GM12878 (cell line): ENCODE results near the gene TTC39B. TPM values are rescaled to one million over a fixed set of nuclear protein-coding genes. Genes with fewer than 3 reads are reported as not detected.

Experiments
- ATAC-seq: fragments of 200-7000 bp; cut with Tn5 transposase; 3 replicates; pipeline ENCODE4 v1.9.1; 2020; ENCODE audit warnings: mild to moderate bottlenecking, moderate library complexity
- BruUV-seq: library from RNA; stranded (reverse); fragments of 400-500 nt; replicated peaks from 2 replicates; lab custom pipeline; 2021; lab: Mats Ljungman, UMichigan
- CTCF ChIA-PET: fragments of 300-600 bp; sonication (Branson Sonifier 250); formaldehyde crosslinking; extraction: SDS; loops from one replicate; lab custom pipeline; 2021; ENCODE audit warnings: inconsistent platforms; lab: Yijun Ruan, JAX
- POLR2A ChIA-PET: fragments of 350-600 bp; formaldehyde crosslinking; extraction: SDS; loops from one replicate; lab custom pipeline; 2021; ENCODE audit warnings: inconsistent platforms; lab: Charles Lee
- RAD21 ChIA-PET: fragments of 300-600 bp; sonication (Branson Sonifier 250); formaldehyde crosslinking; loops from one replicate; lab custom pipeline; 2023; ENCODE audit warnings: antibody characterized with exemption; ENCODE audit not compliant: unreplicated experiment; lab: Charles Lee
- SMC1A ChIA-PET: fragments of 300-600 bp; sonication (Branson Sonifier 250); formaldehyde crosslinking; loops from one replicate; lab custom pipeline; 2023; ENCODE audit not compliant: unreplicated experiment, uncharacterized antibody; lab: Charles Lee
- DNase-seq: peaks from one replicate; pipeline ENCODE4 v3.0.0-alpha.2; 2011; ENCODE audit warnings: low read depth, low spot score
- FAIRE-seq: peaks from 3 replicates; lab custom pipeline; 2011; peaks lifted over from hg19 to GRCh38; lab: Jason Lieb, UNC
- H2AFZ ChIP-seq: 2 replicates; pipeline ENCODE4 v1.6.0; 2011; ENCODE audit warnings: low read depth, low read length, control low read depth; ENCODE audit not compliant: control insufficient read depth
- H3K27ac ChIP-seq: 2 replicates; pipeline ENCODE4 v1.5.1; 2011; ENCODE audit warnings: control low read depth; ENCODE audit not compliant: control insufficient read depth, insufficient read depth
- H3K27me3 ChIP-seq, 2 experiments: replicated peaks in 1 of 2; 2 replicates each; pipeline versions ENCODE4 v1.6.0 to v1.6.1; 2011; ENCODE audit warnings: low read length in 1 of 2; ENCODE audit not compliant: control insufficient read depth in 2 of 2, insufficient read depth in 2 of 2
- H3K36me3 ChIP-seq, 2 experiments: 2 replicates each; pipeline ENCODE4 v1.5.1; 2011; ENCODE audit warnings: low read length in 1 of 2; ENCODE audit not compliant: control insufficient read depth in 2 of 2, insufficient read depth in 2 of 2
- H3K4me1 ChIP-seq: 2 replicates; pipeline ENCODE4 v1.6.1; 2011; ENCODE audit warnings: mild to moderate bottlenecking, low read length, moderate library complexity, mixed read lengths; ENCODE audit not compliant: control insufficient read depth, insufficient read depth
- H3K4me2 ChIP-seq: 2 replicates; pipeline ENCODE4 v1.6.0; 2011; ENCODE audit warnings: control low read depth; ENCODE audit not compliant: control insufficient read depth, insufficient read depth
- H3K4me3 ChIP-seq: fragments of 200-600 bp; sonication (generic); 2 replicates; pipeline ENCODE4 v1.5.1; 2016
- H3K79me2 ChIP-seq: 2 replicates; pipeline ENCODE4 v1.6.0; 2011; ENCODE audit warnings: low read length; ENCODE audit not compliant: control insufficient read depth, insufficient read depth
- H3K9ac ChIP-seq: 2 replicates; pipeline ENCODE4 v1.8.0; 2011; ENCODE audit warnings: low read length, control low read depth, mixed read lengths; ENCODE audit not compliant: control insufficient read depth, insufficient read depth
- H3K9me3 ChIP-seq: replicated peaks from 3 replicates; pipeline ENCODE4 v1.5.1; 2011; ENCODE audit warnings: mild to moderate bottlenecking, low read length; ENCODE audit not compliant: control insufficient read depth, insufficient read depth
- H4K20me1 ChIP-seq: 2 replicates; pipeline ENCODE4 v1.6.0; 2011; ENCODE audit not compliant: control insufficient read depth, insufficient read depth
- BACH1 ChIP-seq: fragments of 450-650 bp; IDR thresholded peaks from 2 replicates; pipeline ENCODE4 v1.6.1; 2017; ENCODE audit warnings: mild to moderate bottlenecking, borderline replicate concordance
- BHLHE40 ChIP-seq, 2 experiments: fragments of 450-650 bp in 1 of 2; IDR thresholded peaks; 2 replicates each; pipeline ENCODE4 v1.6.1; 2011 to 2017; ENCODE audit warnings: low read depth in 2 of 2, borderline replicate concordance in 1 of 2, improper control_type of control experiment in 1 of 2, low read length in 1 of 2, mild to moderate bottlenecking in 1 of 2
- CBX3 ChIP-seq: fragments of 200-600 bp; sonication (generic); IDR thresholded peaks from 2 replicates; pipeline ENCODE4 v1.6.1; 2016; ENCODE audit warnings: low read depth, borderline replicate concordance
- CEBPB ChIP-seq, 2 experiments: fragments of 150-350 bp in 1 of 2; IDR thresholded peaks; 2 replicates each; pipeline ENCODE4 v1.6.1; 2012 to 2014; ENCODE audit warnings: low read depth in 2 of 2, low read length in 2 of 2, borderline replicate concordance in 1 of 2, inconsistent platforms in 1 of 2
- CREB1 ChIP-seq: IDR thresholded peaks from 2 replicates; pipeline ENCODE4 v1.6.1; 2012; ENCODE audit warnings: low read depth, mild to moderate bottlenecking, inconsistent platforms
- EP300 ChIP-seq, 2 experiments: fragments of 150-350 bp in 1 of 2; IDR thresholded peaks; 2 replicates each; pipeline ENCODE4 v1.6.1; 2011 to 2012; ENCODE audit warnings: low read depth in 2 of 2, low read length in 2 of 2, borderline replicate concordance in 1 of 2, improper control_type of control experiment in 1 of 2, inconsistent platforms in 1 of 2; ENCODE audit not compliant: control insufficient read depth in 1 of 2
- HCFC1 ChIP-seq: fragments of 150-350 bp; IDR thresholded peaks from 2 replicates; pipeline ENCODE4 v1.6.1; 2014; ENCODE audit warnings: low read length
- IKZF2 ChIP-seq, 2 experiments: fragments of 450-650 bp; IDR thresholded peaks; 2 replicates each; pipeline ENCODE4 v1.6.1; 2017; ENCODE audit warnings: mild to moderate bottlenecking in 2 of 2, moderate library complexity in 2 of 2
- NFIC ChIP-seq: IDR thresholded peaks from 2 replicates; pipeline ENCODE4 v1.6.1; 2012; ENCODE audit warnings: low read depth, mild to moderate bottlenecking, inconsistent platforms, low read length, moderate library complexity
- NFYA ChIP-seq: IDR thresholded peaks from 2 replicates; pipeline ENCODE4 v1.6.1; 2011; ENCODE audit warnings: low read depth, mild to moderate bottlenecking, low read length, improper control_type of control experiment, borderline replicate concordance
- NR2C1 ChIP-seq: fragments of 450-650 bp; IDR thresholded peaks from 2 replicates; pipeline ENCODE4 v1.6.1; 2017; ENCODE audit warnings: antibody characterized with exemption, mild to moderate bottlenecking, moderate library complexity
- NR2F1 ChIP-seq: fragments of 450-650 bp; conservative IDR thresholded peaks from 2 replicates; pipeline ENCODE4 v1.6.1; 2017; ENCODE audit warnings: mild to moderate bottlenecking
- RFX5 ChIP-seq: IDR thresholded peaks from 2 replicates; pipeline ENCODE4 v1.6.1; 2011; ENCODE audit warnings: low read depth, low read length, improper control_type of control experiment
- SIN3A ChIP-seq: IDR thresholded peaks from 2 replicates; pipeline ENCODE4 v1.6.1; 2012; ENCODE audit warnings: low read depth, low read length, improper control_type of control experiment
- SREBF2 ChIP-seq: IDR thresholded peaks from 2 replicates; pipeline ENCODE4 v1.6.1; 2012; ENCODE audit warnings: mild to moderate bottlenecking, low read length
- TAF1 ChIP-seq: IDR thresholded peaks from 2 replicates; pipeline ENCODE4 v1.6.1; 2011; ENCODE audit warnings: mild to moderate bottlenecking, low read depth, low read length, borderline replicate concordance
- TCF12 ChIP-seq: IDR thresholded peaks from 2 replicates; pipeline ENCODE4 v1.6.1; 2011; ENCODE audit warnings: low read depth, mild to moderate bottlenecking, low read length
- TCF3 ChIP-seq: IDR thresholded peaks from 2 replicates; pipeline ENCODE4 v1.6.1; 2012; ENCODE audit warnings: low read depth, mild to moderate bottlenecking, low read length, borderline replicate concordance; ENCODE audit not compliant: insufficient read depth
- ZNF207 ChIP-seq: fragments of 450-650 bp; IDR thresholded peaks from 2 replicates; pipeline ENCODE4 v1.6.1; 2014; ENCODE audit warnings: antibody characterized with exemption, mild to moderate bottlenecking, borderline replicate concordance
- ZNF217 ChIP-seq: fragments of 450-650 bp; IDR thresholded peaks from 2 replicates; pipeline ENCODE4 v1.6.1; 2017; ENCODE audit warnings: antibody characterized with exemption, mild to moderate bottlenecking
- WGBS: methylation state at CpG from one replicate; pipeline ENCODE4 v1.1.6; 2016; ENCODE audit warnings: low lambda C conversion rate; ENCODE audit not compliant: insufficient replicate concordance, insufficient coverage; ENCODE audit errors: missing lambda C conversion rate; 5-methylcytosine and 5-hydroxymethylcytosine counted together
- in situ Hi-C: fragments of 300-500 bp; cut with MboI; formaldehyde crosslinking; loops from 9 replicates; pipeline ENCODE4 v1.14.3; 2018; ENCODE audit warnings: mixed read lengths
- intact Hi-C: fragments of 100-400 bp; cut with micrococcal nuclease; formaldehyde crosslinking; loops from one replicate; pipeline ENCODE4 v1.14.2; 2022; ENCODE audit not compliant: unreplicated experiment
- polyA plus RNA-seq, 11 experiments: library from polyadenylated mRNA; depleted of rRNA in 4 of 11; unstranded in 6 of 11; stranded (reverse) in 5 of 11; fragments of >200 nt; fragmentation: Nextera tagmentation in 4 of 11; fragmentation: Illumina TruSeq in 1 of 11; extraction: Ambion mirVana in 4 of 11; extraction: Trizol in 1 of 11; gene quantifications; 1 replicate in 1 of 11; 2 replicates in 10 of 11; pipeline versions ENCODE4 v1.2.1 to v1.2.3, GENCODE V29; 2011 to 2016; ENCODE audit warnings: inconsistent platforms in 2 of 11, missing spikeins in 2 of 11, low read depth in 1 of 11
- total RNA-seq, 4 experiments: library from RNA; depleted of rRNA in 3 of 4; stranded (reverse); fragments of >200 nt in 3 of 4; fragmentation: Illumina TruSeq in 1 of 4; extraction: Trizol in 1 of 4; gene quantifications; 2 replicates each; pipeline versions ENCODE4 v1.2.1 to v1.2.3, GENCODE V29; 2013 to 2021

Gene TTC39B
- total and polyA plus RNA-seq, 10 of the 15 experiments (the other 5 are each of a cell fraction or from before 2014, with no cell fraction given), result 0.68 to 2.5 (median 1.5) TPM

DNA sequence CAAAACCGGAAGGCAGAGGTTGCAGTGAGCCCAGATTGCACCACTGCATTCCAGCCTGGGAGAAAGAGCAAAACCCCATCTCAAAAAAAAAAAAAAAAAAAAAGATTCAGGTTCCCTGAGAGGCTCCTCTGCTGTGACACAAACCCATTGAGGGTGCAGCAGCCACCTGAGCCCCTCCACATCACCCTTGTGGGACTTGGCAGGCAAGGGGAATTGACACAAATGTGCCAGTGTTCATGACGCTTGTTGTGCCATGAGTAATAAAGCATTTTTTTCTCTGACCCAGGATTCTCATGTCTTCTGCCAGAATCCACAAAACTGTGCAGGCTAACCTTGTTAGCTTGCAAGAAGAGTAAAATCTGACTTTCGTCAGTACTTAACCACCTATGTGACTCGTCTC, 149.6 kb downstream of the TTC39B start:
- ChIA-PET RAD21 (no interaction called here), CTCF (no interaction called here), POLR2A (no interaction called here), SMC1A (no interaction called here)
- H3K36me3 ChIP-seq, result no peaks in the 10 kb centered on the region
- no peaks in the 10 kb centered on the region for H3K27me3 ChIP-seq
- H2AFZ ChIP-seq, result no peak overlapping the region
- WGBS, result 33% methylated on average over 4 of the region's 4 CpGs
- no peak overlapping the region for H3K27ac ChIP-seq
- FAIRE-seq (no peak), DNase-seq (no peak), ATAC-seq (no peak)
- H3K9ac ChIP-seq, result no peak overlapping the region
- H3K9me3 ChIP-seq, result no peaks in the 10 kb centered on the region
- no peaks in the 10 kb centered on the region for H3K4me1 ChIP-seq
- H3K79me2 ChIP-seq, result no peaks in the 10 kb centered on the region
- no TSS peak for BruUV-seq
- TF ChIP-seq CEBPB (IDR thresholded peaks at IDR 0.05; ENCODE audit: borderline replicate concordance in 1 of 2, low read depth in 2 of 2, low read length in 2 of 2) (no peak), RFX5 (no peak), NR2F1 (no peak), SIN3A (no peak), NFIC (no peak), SREBF2 (no peak), NFYA (no peak), BACH1 (no peak), EP300 (IDR thresholded peaks at IDR 0.05; ENCODE audit: borderline replicate concordance in 1 of 2, control insufficient read depth in 1 of 2, low read depth in 2 of 2, low read length in 2 of 2) (no peak), NR2C1 (no peak), TCF12 (no peak), TCF3 (no peak), CBX3 (no peak), HCFC1 (no peak), ZNF207 (no peak), TAF1 (no peak), IKZF2 (IDR thresholded peaks at IDR 0.05) (no peak), ZNF217 (no peak), CREB1 (no peak), BHLHE40 (IDR thresholded peaks at IDR 0.05; ENCODE audit: borderline replicate concordance in 1 of 2, low read depth in 2 of 2, low read length in 1 of 2) (no peak)
- intact Hi-C loops (no loop called here), in situ Hi-C loops (loop anchor here (5.0 kb wide), 1 partner anchor 50 kb away; no protein-coding TSS in a partner anchor)
- no peak overlapping the region for H3K4me2 ChIP-seq
- H3K4me3 ChIP-seq, result no peak overlapping the region
- no peaks in the 10 kb centered on the region for H4K20me1 ChIP-seq
